Measurements from ENCODE around the gene TMEM121B.

DNA sequence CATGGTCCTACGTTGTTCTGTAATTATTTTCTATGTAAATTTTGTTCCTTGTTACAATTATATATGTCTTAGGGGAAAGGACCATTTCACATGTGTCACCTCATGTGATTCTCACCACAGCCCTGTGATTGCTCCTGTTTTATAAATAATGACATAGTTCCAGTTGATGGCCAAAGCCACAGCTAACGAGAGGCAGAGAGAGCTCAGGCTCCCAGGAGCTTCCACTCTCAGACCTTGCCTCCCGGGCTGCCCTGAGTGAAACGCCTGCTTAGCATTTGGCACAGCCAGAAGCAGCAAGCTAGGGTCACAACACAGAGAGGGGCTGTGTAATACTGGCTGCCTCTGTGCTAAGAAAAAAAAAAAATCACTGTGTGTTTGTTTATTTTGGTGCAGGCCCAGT is 5.9 kb downstream of the TMEM121B start:
- TF ChIP-seq POLR2A (IDR thresholded peaks at IDR 0.05): no peak
- TF ChIP-seq, protein P1, sequence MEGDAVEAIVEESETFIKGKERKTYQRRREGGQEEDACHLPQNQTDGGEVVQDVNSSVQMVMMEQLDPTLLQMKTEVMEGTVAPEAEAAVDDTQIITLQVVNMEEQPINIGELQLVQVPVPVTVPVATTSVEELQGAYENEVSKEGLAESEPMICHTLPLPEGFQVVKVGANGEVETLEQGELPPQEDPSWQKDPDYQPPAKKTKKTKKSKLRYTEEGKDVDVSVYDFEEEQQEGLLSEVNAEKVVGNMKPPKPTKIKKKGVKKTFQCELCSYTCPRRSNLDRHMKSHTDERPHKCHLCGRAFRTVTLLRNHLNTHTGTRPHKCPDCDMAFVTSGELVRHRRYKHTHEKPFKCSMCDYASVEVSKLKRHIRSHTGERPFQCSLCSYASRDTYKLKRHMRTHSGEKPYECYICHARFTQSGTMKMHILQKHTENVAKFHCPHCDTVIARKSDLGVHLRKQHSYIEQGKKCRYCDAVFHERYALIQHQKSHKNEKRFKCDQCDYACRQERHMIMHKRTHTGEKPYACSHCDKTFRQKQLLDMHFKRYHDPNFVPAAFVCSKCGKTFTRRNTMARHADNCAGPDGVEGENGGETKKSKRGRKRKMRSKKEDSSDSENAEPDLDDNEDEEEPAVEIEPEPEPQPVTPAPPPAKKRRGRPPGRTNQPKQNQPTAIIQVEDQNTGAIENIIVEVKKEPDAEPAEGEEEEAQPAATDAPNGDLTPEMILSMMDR (IDR thresholded peaks at IDR 0.05): no peak

Data from testis (tissue), 2 donors.